Endothelial cell of umbilical vein (primary cell): ENCODE results near the gene USH1G. TPM values are rescaled to one million over a fixed set of nuclear protein-coding genes. Genes with fewer than 3 reads are reported as not detected.

Source experiments
- BruUV-seq: library from RNA; stranded (reverse); fragments of 400-500 nt; replicated peaks from 2 replicates; lab custom pipeline; 2021; lab: Mats Ljungman, UMichigan
- CTCF ChIA-PET: fragments of 300-600, 350-600 bp; sonication (Branson Sonifier 250); formaldehyde crosslinking; loops from one replicate; lab custom pipeline; 2021; ENCODE audit warnings: antibody characterized with exemption, inconsistent platforms; lab: Charles Lee
- POLR2A ChIA-PET: fragments of 300-600, 350-600 bp; sonication (Branson Sonifier 250); formaldehyde crosslinking; loops from one replicate; lab custom pipeline; 2021; ENCODE audit warnings: antibody characterized with exemption, inconsistent platforms; lab: Charles Lee
- DNase-seq: peaks from one replicate; pipeline ENCODE4 v3.0.0-alpha.2; 2011; ENCODE audit warnings: low read depth, low spot score
- FAIRE-seq: peaks from 2 replicates; lab custom pipeline; 2011; peaks lifted over from hg19 to GRCh38; lab: Jason Lieb, UNC
- H2AFZ ChIP-seq: 2 replicates; pipeline ENCODE4 v1.6.0; 2012; ENCODE audit warnings: low read depth, low read length, control low read depth, inconsistent platforms
- H3K27ac ChIP-seq: 2 replicates; pipeline ENCODE4 v1.5.1; 2011; ENCODE audit warnings: low read depth, mild to moderate bottlenecking, control low read depth, low read length, moderate library complexity; ENCODE audit not compliant: insufficient read depth
- H3K27me3 ChIP-seq, 2 experiments: 2 replicates each; pipeline versions ENCODE4 v1.6.0 to v1.6.1; 2011; ENCODE audit warnings: low read length in 2 of 2, mixed read lengths in 1 of 2; ENCODE audit not compliant: control insufficient read depth in 2 of 2, insufficient read depth in 2 of 2
- H3K36me3 ChIP-seq, 2 experiments: 2 replicates in 1 of 2; 3 replicates in 1 of 2; pipeline ENCODE4 v1.5.1; 2011; ENCODE audit warnings: low read length in 2 of 2, mild to moderate bottlenecking in 1 of 2, moderate library complexity in 1 of 2; ENCODE audit not compliant: control insufficient read depth in 2 of 2, insufficient read depth in 2 of 2; ENCODE audit errors: extremely low read depth in 1 of 2
- H3K4me1 ChIP-seq: 3 replicates; pipeline ENCODE4 v1.5.1; 2011; ENCODE audit warnings: mild to moderate bottlenecking, low read length; ENCODE audit not compliant: control insufficient read depth, insufficient read depth; ENCODE audit errors: extremely low read depth
- H3K4me2 ChIP-seq: 2 replicates; pipeline ENCODE4 v1.6.1; 2011; ENCODE audit warnings: low read length, control low read depth, mixed read lengths; ENCODE audit not compliant: insufficient read depth
- H3K4me3 ChIP-seq, 3 experiments: fragments of 200-600 bp in 1 of 3; sonication (generic), shearing (Covaris generic) in 1 of 3; replicated peaks in 1 of 3; 2 replicates each; pipeline ENCODE4 v1.5.1; 2011 to 2016; ENCODE audit warnings: control low read depth in 3 of 3, low read length in 3 of 3, mild to moderate bottlenecking in 2 of 3, inconsistent platforms in 1 of 3, low read depth in 1 of 3, moderate library complexity in 1 of 3; ENCODE audit not compliant: insufficient read depth in 1 of 3
- H3K79me2 ChIP-seq: 2 replicates; pipeline ENCODE4 v1.6.0; 2012; ENCODE audit warnings: low read length, inconsistent platforms; ENCODE audit not compliant: control insufficient read depth, insufficient read depth
- H3K9ac ChIP-seq: replicated peaks from 2 replicates; pipeline ENCODE3; 2011; ENCODE audit warnings: low read length, control low read depth; ENCODE audit not compliant: insufficient read depth; ENCODE audit errors: extremely low read depth
- H3K9me1 ChIP-seq: replicated peaks from 3 replicates; pipeline ENCODE4 v1.6.0; 2011; ENCODE audit warnings: mild to moderate bottlenecking, low read length; ENCODE audit not compliant: control insufficient read depth, insufficient read depth; ENCODE audit errors: extremely low read depth
- H3K9me3 ChIP-seq: replicated peaks from 2 replicates; pipeline ENCODE4 v1.5.1; 2012; ENCODE audit warnings: low read length, inconsistent platforms; ENCODE audit not compliant: control insufficient read depth, insufficient read depth
- H4K20me1 ChIP-seq: replicated peaks from 2 replicates; pipeline ENCODE3; 2011; ENCODE audit warnings: mild to moderate bottlenecking, low read length; ENCODE audit not compliant: control insufficient read depth, insufficient read depth; ENCODE audit errors: extremely low read depth
- EZH2 ChIP-seq: IDR thresholded peaks from 2 replicates; pipeline ENCODE4 v1.6.1; 2012; ENCODE audit warnings: borderline replicate concordance, low read depth, mild to moderate bottlenecking, moderate library complexity, low read length, inconsistent platforms; ENCODE audit not compliant: severe bottlenecking
- FOS ChIP-seq: IDR thresholded peaks from 2 replicates; pipeline ENCODE4 v1.6.1; 2011; ENCODE audit warnings: mild to moderate bottlenecking, low read length, moderate library complexity, borderline replicate concordance; ENCODE audit not compliant: insufficient read depth
- GATA2 ChIP-seq: IDR thresholded peaks from 2 replicates; pipeline ENCODE4 v1.7.0; 2011; ENCODE audit warnings: low read depth, mild to moderate bottlenecking, moderate library complexity, mixed read lengths, low read length; ENCODE audit not compliant: insufficient read length, insufficient read depth
- JUN ChIP-seq: IDR thresholded peaks from 2 replicates; pipeline ENCODE4 v1.6.1; 2011; ENCODE audit warnings: borderline replicate concordance, low read depth; ENCODE audit not compliant: insufficient read length, insufficient read depth
- MYC ChIP-seq: IDR thresholded peaks from one replicate; pipeline ENCODE4 v1.6.1; 2011; ENCODE audit warnings: mild to moderate bottlenecking, low read depth, low read length
- POLR2A ChIP-seq: IDR thresholded peaks from 2 replicates; pipeline ENCODE4 v1.6.1; 2012; ENCODE audit warnings: low read depth, mild to moderate bottlenecking, control low read depth, low read length
- POLR2AphosphoS5 ChIP-seq: IDR thresholded peaks from 2 replicates; pipeline ENCODE4 v1.6.1; 2012; ENCODE audit warnings: low read depth, mild to moderate bottlenecking, control low read depth, low read length, moderate library complexity; ENCODE audit not compliant: insufficient read depth
- dilution Hi-C: fragments of 300-500 bp; cut with MboI; formaldehyde crosslinking; loops from one replicate; pipeline ENCODE4 v1.15.0; 2019; ENCODE audit warnings: low sequenced_read_pairs; ENCODE audit not compliant: extremely low pct_ligation_motif_present
- intact Hi-C: fragments of 100-400 bp; cut with micrococcal nuclease; formaldehyde crosslinking; loops from one replicate; pipeline ENCODE4 v1.10.0; 2022
- polyA plus RNA-seq, 4 experiments: library from polyadenylated mRNA; depleted of rRNA in 3 of 4; stranded (reverse) in 3 of 4; unstranded in 1 of 4; fragments of >200 nt; gene quantifications; 2 replicates each; pipeline versions ENCODE4 v1.2.1 to v1.2.3, GENCODE V29; 2011 to 2012; ENCODE audit warnings: missing spikeins in 1 of 4
- total RNA-seq: library from RNA; stranded (reverse); gene quantifications from 2 replicates; pipeline ENCODE4 v1.2.3, GENCODE V29; 2021
- TF ChIP-seq, protein P1 (sequence below), 2 donors: IDR thresholded peaks; 1 replicate in 1 of 2; 2 replicates in 1 of 2; pipeline ENCODE4 v1.5.1; 2011; ENCODE audit warnings: low read length in 2 of 2, mild to moderate bottlenecking in 2 of 2, moderate library complexity in 2 of 2, control low read depth in 1 of 2, inconsistent platforms in 1 of 2, low read depth in 1 of 2; ENCODE audit not compliant: insufficient read depth in 1 of 2; ENCODE audit errors: extremely low read depth in 1 of 2
- TF ChIP-seq, protein P2 (sequence below): IDR thresholded peaks from 2 replicates; pipeline ENCODE4 v1.6.1; 2011; ENCODE audit not compliant: insufficient read depth, insufficient read length

Gene USH1G
- total and polyA plus RNA-seq, 2 donors (not counting 3 experiments of a cell fraction or from before 2014, with no cell fraction given), result not detected

DNA sequence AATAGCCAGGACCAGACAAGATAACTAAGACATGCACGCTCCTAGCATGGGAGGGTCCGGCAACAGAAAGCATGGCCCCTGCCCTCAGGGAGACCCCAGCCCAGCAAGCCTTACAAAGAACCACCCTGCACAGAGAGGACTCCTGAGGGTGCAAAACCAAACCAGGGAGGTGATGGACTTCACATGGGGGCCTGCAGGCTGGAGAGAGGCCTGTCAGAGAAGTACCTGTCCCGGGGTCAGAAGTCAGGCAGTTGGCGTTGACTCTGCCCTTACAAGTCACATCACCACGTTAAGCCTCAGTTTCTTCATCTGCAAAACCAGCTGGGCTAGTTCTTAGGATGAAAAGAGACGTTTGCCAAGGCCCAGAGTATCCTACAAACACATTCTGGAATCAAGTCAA lies 5.7 kb upstream of the USH1G start:
- Histone ChIP-seq H3K79me2 (no peaks in the 10 kb centered on the region), H2AFZ (no peak overlapping the region), H3K27ac (no peak overlapping the region), H3K36me3 (no peaks in the 10 kb centered on the region), H3K9ac (no peak overlapping the region), H3K9me1 (no peaks in the 10 kb centered on the region), H4K20me1 (no peaks in the 10 kb centered on the region), H3K9me3 (no peaks in the 10 kb centered on the region), H3K4me2 (no peak overlapping the region), H3K27me3 (peaks cover 35 to 44% of the 10 kb centered on the region in 2 experiments), H3K4me3 (no peak overlapping the region), H3K4me1 (no peaks in the 10 kb centered on the region)
- DNase-seq (no peak), FAIRE-seq (no peak)
- intact Hi-C loops (no loop called here), dilution Hi-C loops (no loop called here)
- ChIA-PET POLR2A (no interaction called here), CTCF (interaction anchor here (1.5 kb wide), 1 partner anchor 29 kb away, joined by 4 read pairs; no protein-coding TSS in a partner anchor)
- TF ChIP-seq FOS (no peak), GATA2 (no peak), POLR2AphosphoS5 (no peak), MYC (no peak), EZH2 (no peak), JUN (no peak), POLR2A (no peak)
- TF ChIP-seq, protein P1, sequence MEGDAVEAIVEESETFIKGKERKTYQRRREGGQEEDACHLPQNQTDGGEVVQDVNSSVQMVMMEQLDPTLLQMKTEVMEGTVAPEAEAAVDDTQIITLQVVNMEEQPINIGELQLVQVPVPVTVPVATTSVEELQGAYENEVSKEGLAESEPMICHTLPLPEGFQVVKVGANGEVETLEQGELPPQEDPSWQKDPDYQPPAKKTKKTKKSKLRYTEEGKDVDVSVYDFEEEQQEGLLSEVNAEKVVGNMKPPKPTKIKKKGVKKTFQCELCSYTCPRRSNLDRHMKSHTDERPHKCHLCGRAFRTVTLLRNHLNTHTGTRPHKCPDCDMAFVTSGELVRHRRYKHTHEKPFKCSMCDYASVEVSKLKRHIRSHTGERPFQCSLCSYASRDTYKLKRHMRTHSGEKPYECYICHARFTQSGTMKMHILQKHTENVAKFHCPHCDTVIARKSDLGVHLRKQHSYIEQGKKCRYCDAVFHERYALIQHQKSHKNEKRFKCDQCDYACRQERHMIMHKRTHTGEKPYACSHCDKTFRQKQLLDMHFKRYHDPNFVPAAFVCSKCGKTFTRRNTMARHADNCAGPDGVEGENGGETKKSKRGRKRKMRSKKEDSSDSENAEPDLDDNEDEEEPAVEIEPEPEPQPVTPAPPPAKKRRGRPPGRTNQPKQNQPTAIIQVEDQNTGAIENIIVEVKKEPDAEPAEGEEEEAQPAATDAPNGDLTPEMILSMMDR (IDR thresholded peaks at IDR 0.05; ENCODE audit: extremely low read depth in 1 of 2, insufficient read depth in 1 of 2, low read depth in 1 of 2, low read length in 2 of 2), result no peak
- TF ChIP-seq, protein P2, sequence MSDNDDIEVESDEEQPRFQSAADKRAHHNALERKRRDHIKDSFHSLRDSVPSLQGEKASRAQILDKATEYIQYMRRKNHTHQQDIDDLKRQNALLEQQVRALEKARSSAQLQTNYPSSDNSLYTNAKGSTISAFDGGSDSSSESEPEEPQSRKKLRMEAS, result no peak
- no TSS peak for BruUV-seq
